IMR-90 (cell line): Measurements from ENCODE around the gene COG8. TPM values are rescaled to one million over a fixed set of nuclear protein-coding genes. Genes with fewer than 3 reads are reported as not detected.

Experiments
- ATAC-seq: fragments of 200-7000 bp; cut with Tn5 transposase; 2 replicates; pipeline ENCODE4 v1.9.1; 2020; ENCODE audit warnings: low read depth, mild to moderate bottlenecking, moderate library complexity
- BruUV-seq: library from RNA; stranded (reverse); fragments of 400-500 nt; replicated peaks from 2 replicates; lab custom pipeline; 2021; lab: Mats Ljungman, UMichigan
- CTCF ChIA-PET: fragments of 300-600 bp; formaldehyde crosslinking; extraction: SDS; loops from one replicate; lab custom pipeline; 2021; ENCODE audit warnings: antibody characterized with exemption; lab: Yijun Ruan, JAX
- POLR2A ChIA-PET: fragments of 300-600 bp; sonication (Branson Sonifier 250); formaldehyde crosslinking; loops from one replicate; lab custom pipeline; 2022; ENCODE audit warnings: antibody characterized with exemption; ENCODE audit not compliant: unreplicated experiment; lab: Charles Lee
- DNase-seq: peaks from one replicate; pipeline ENCODE4 v3.0.0; 2013
- H2AFZ ChIP-seq: replicated peaks from 2 replicates; pipeline ENCODE3; 2013; ENCODE audit warnings: low read length, mild to moderate bottlenecking; ENCODE audit not compliant: poor library complexity
- H2AK5ac ChIP-seq: 2 replicates; pipeline ENCODE4 v1.6.1; 2013; ENCODE audit warnings: low read depth, low read length, inconsistent platforms
- H2AK9ac ChIP-seq: replicated peaks from 2 replicates; pipeline ENCODE3; 2013; ENCODE audit warnings: mild to moderate bottlenecking, low read depth, low read length, moderate library complexity; ENCODE audit not compliant: poor library complexity
- H2BK120ac ChIP-seq: 2 replicates; pipeline ENCODE4 v1.6.1; 2013; ENCODE audit warnings: low read depth, low read length, inconsistent platforms
- H2BK15ac ChIP-seq: 3 replicates; pipeline ENCODE4 v1.6.1; 2013; ENCODE audit warnings: low read depth, low read length, inconsistent platforms
- H2BK20ac ChIP-seq: 2 replicates; pipeline ENCODE4 v1.6.1; 2013; ENCODE audit warnings: low read depth, mild to moderate bottlenecking, inconsistent platforms, low read length, moderate library complexity
- H2BK5ac ChIP-seq: 2 replicates; pipeline ENCODE4 v1.6.1; 2013; ENCODE audit warnings: mild to moderate bottlenecking, low read depth, low read length, inconsistent platforms; ENCODE audit not compliant: poor library complexity, severe bottlenecking
- H3K14ac ChIP-seq: replicated peaks from 2 replicates; pipeline ENCODE4 v1.6.1; 2013; ENCODE audit warnings: low read depth, low read length, inconsistent platforms
- H3K18ac ChIP-seq: 2 replicates; pipeline ENCODE4 v1.6.1; 2013; ENCODE audit warnings: low read depth, low read length, control low read depth
- H3K23ac ChIP-seq: 2 replicates; pipeline ENCODE4 v1.6.1; 2013; ENCODE audit warnings: low read depth, low read length, inconsistent platforms
- H3K27ac ChIP-seq: 2 replicates; pipeline ENCODE4 v1.5.1; 2013; ENCODE audit warnings: mild to moderate bottlenecking, control low read depth, low read length; ENCODE audit not compliant: insufficient read depth
- H3K27me3 ChIP-seq: 2 replicates; pipeline ENCODE4 v1.6.1; 2013; ENCODE audit warnings: low read length; ENCODE audit not compliant: control insufficient read depth, insufficient read depth
- H3K36me3 ChIP-seq: 2 replicates; pipeline ENCODE4 v1.6.1; 2013; ENCODE audit warnings: low read length, mixed read lengths; ENCODE audit not compliant: control insufficient read depth, insufficient read depth
- H3K4ac ChIP-seq: 2 replicates; pipeline ENCODE4 v1.6.1; 2013; ENCODE audit warnings: low read depth, low read length, inconsistent platforms
- H3K4me1 ChIP-seq: 2 replicates; pipeline ENCODE4 v1.6.1; 2013; ENCODE audit warnings: low read length, mixed read lengths; ENCODE audit not compliant: control insufficient read depth, insufficient read depth
- H3K4me2 ChIP-seq: 2 replicates; pipeline ENCODE4 v1.6.1; 2013; ENCODE audit warnings: low read depth, mild to moderate bottlenecking, control low read depth, low read length, moderate library complexity
- H3K4me3 ChIP-seq: 2 replicates; pipeline ENCODE4 v1.5.1; 2013; ENCODE audit warnings: low read depth, mild to moderate bottlenecking, control low read depth, low read length, moderate library complexity; ENCODE audit not compliant: insufficient read depth
- H3K56ac ChIP-seq: 2 replicates; pipeline ENCODE4 v1.6.1; 2013; ENCODE audit warnings: low read length, inconsistent platforms; ENCODE audit not compliant: insufficient read depth; ENCODE audit errors: extremely low read depth
- H3K79me1 ChIP-seq, 2 experiments: 2 replicates each; pipeline ENCODE4 v1.6.1; 2013; ENCODE audit warnings: low read length in 2 of 2, inconsistent platforms in 1 of 2, low read depth in 1 of 2
- H3K9ac ChIP-seq: 2 replicates; pipeline ENCODE4 v1.6.1; 2013; ENCODE audit warnings: low read depth, low read length, control low read depth
- H3K9me1 ChIP-seq: 2 replicates; pipeline ENCODE4 v1.6.1; 2013; ENCODE audit warnings: low read length, inconsistent platforms; ENCODE audit not compliant: insufficient read depth
- H3K9me3 ChIP-seq: 2 replicates; pipeline ENCODE4 v1.6.1; 2013; ENCODE audit warnings: low read length; ENCODE audit not compliant: control insufficient read depth, insufficient read depth
- H4K20me1 ChIP-seq: 2 replicates; pipeline ENCODE4 v1.6.1; 2013; ENCODE audit warnings: low read length, inconsistent platforms; ENCODE audit not compliant: insufficient read depth
- H4K5ac ChIP-seq: 2 replicates; pipeline ENCODE4 v1.6.1; 2013; ENCODE audit warnings: mild to moderate bottlenecking, low read depth, low read length, control low read depth
- H4K8ac ChIP-seq, 2 experiments: 2 replicates each; pipeline ENCODE4 v1.6.1; 2013; ENCODE audit warnings: low read depth in 2 of 2, low read length in 2 of 2, control low read depth in 1 of 2, inconsistent platforms in 1 of 2
- H4K91ac ChIP-seq: 2 replicates; pipeline ENCODE4 v1.6.1; 2013; ENCODE audit warnings: low read depth, low read length, inconsistent platforms; ENCODE audit not compliant: insufficient read depth
- BHLHE40 ChIP-seq: fragments of 150-350 bp; IDR thresholded peaks from 2 replicates; pipeline ENCODE4 v1.6.1; 2016; ENCODE audit warnings: mild to moderate bottlenecking, low read depth, low read length
- CEBPB ChIP-seq: IDR thresholded peaks from 2 replicates; pipeline ENCODE4 v1.6.1; 2012; ENCODE audit warnings: low read depth, low read length, improper control_type of control experiment
- CHD1 ChIP-seq: IDR thresholded peaks from 2 replicates; pipeline ENCODE4 v1.6.1; 2012; ENCODE audit warnings: low read depth, low read length, improper control_type of control experiment
- FOS ChIP-seq: fragments of 150-350 bp; IDR thresholded peaks from 2 replicates; pipeline ENCODE4 v1.6.1; 2016; ENCODE audit warnings: low read depth, low read length
- MAFK ChIP-seq: IDR thresholded peaks from 2 replicates; pipeline ENCODE4 v1.6.1; 2012; ENCODE audit warnings: low read depth, low read length, improper control_type of control experiment
- MAZ ChIP-seq: IDR thresholded peaks from 2 replicates; pipeline ENCODE4 v1.6.1; 2012; ENCODE audit warnings: low read depth, mild to moderate bottlenecking, low read length, improper control_type of control experiment, moderate library complexity, borderline replicate concordance
- MXI1 ChIP-seq: IDR thresholded peaks from 2 replicates; pipeline ENCODE4 v1.6.1; 2012; ENCODE audit warnings: low read depth, mild to moderate bottlenecking, low read length, moderate library complexity, borderline replicate concordance
- NFE2L2 ChIP-seq: fragments of 150-350 bp; IDR thresholded peaks from 2 replicates; pipeline ENCODE4 v1.6.1; 2016; ENCODE audit warnings: low read depth, mild to moderate bottlenecking, low read length
- POLR2A ChIP-seq: IDR thresholded peaks from 2 replicates; pipeline ENCODE4 v1.6.1; 2012; ENCODE audit warnings: mild to moderate bottlenecking, low read depth, low read length
- RCOR1 ChIP-seq: IDR thresholded peaks from 2 replicates; pipeline ENCODE4 v1.6.1; 2012; ENCODE audit warnings: mild to moderate bottlenecking, low read length, improper control_type of control experiment; ENCODE audit not compliant: insufficient replicate concordance
- RFX5 ChIP-seq: IDR thresholded peaks from 2 replicates; pipeline ENCODE4 v1.8.0; 2012; ENCODE audit warnings: low read depth, mild to moderate bottlenecking, low read length, moderate library complexity
- SMC3 ChIP-seq: fragments of 150-350 bp; IDR thresholded peaks from 2 replicates; pipeline ENCODE4 v1.6.1; 2016; ENCODE audit warnings: low read depth, mild to moderate bottlenecking, antibody characterized with exemption, low read length, moderate library complexity
- WGBS, 2 experiments: methylation state at CpG; one replicate each; pipeline versions ENCODE4 v1.1.5 to v1.1.7; 2013; ENCODE audit warnings: missing lambda C conversion rate in 2 of 2; ENCODE audit not compliant: insufficient read length in 1 of 2; ENCODE audit errors: extremely low coverage in 2 of 2; 5-methylcytosine and 5-hydroxymethylcytosine counted together
- dilution Hi-C: fragments of 300-500 bp; cut with HindIII; formaldehyde crosslinking; loops from one replicate; pipeline ENCODE4 v1.14.3; 2018; ENCODE audit warnings: low sequenced_read_pairs; ENCODE audit not compliant: unreplicated experiment
- in situ Hi-C: fragments of 300-500 bp; cut with MboI; formaldehyde crosslinking; loops from 3 replicates; pipeline ENCODE4 v1.14.3; 2019; ENCODE audit warnings: low sequenced_read_pairs, inconsistent platforms, mixed read lengths
- intact Hi-C: fragments of 100-400 bp; cut with micrococcal nuclease; formaldehyde crosslinking; loops from 2 replicates; pipeline ENCODE4 v1.10.0; 2022
- polyA plus RNA-seq, 3 experiments: library from polyadenylated mRNA; depleted of rRNA; stranded (reverse); fragments of >200 nt; gene quantifications; 2 replicates each; pipeline ENCODE4 v1.2.3, GENCODE V29; 2012; ENCODE audit warnings: low replicate concordance in 1 of 3
- total RNA-seq: library from RNA; depleted of rRNA; stranded (reverse); fragments of >200 nt; gene quantifications from 2 replicates; pipeline ENCODE4 v1.2.3, GENCODE V29; 2012
- TF ChIP-seq, protein P1 (sequence below): fragments of 150-350 bp; IDR thresholded peaks from 2 replicates; pipeline ENCODE4 v1.6.1; 2016; ENCODE audit warnings: low read depth, mild to moderate bottlenecking, low read length, moderate library complexity, borderline replicate concordance
- TF ChIP-seq, protein P2 (sequence below): conservative IDR thresholded peaks from 2 replicates; pipeline ENCODE4 v1.5.1; 2012; ENCODE audit warnings: mild to moderate bottlenecking, low read depth, low read length, improper control_type of control experiment

The COG8 gene
- total and polyA plus RNA-seq, 2 of the 4 experiments (the other 2 are of a cell fraction) = 23.4 to 26.2 TPM

DNA sequence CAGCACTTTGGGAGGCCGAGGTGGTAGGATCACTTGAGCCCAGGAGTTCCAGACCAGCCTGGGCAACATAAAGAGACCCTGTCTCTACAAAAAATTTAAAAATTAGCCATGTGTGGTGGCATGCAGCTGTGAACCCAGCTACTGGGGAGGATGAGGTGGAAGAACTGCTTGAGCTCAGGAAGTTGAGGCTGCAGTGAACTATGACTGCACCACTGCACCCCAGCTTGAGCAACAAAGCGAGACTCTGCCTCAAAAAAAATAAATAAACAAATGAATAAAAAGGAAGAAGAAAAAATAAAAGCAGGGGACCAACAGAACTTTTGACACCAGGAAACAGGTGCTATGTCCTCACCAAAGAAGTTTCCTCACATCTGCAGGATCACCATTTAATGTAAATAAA lies 32.2 kb upstream of the COG8 start:
- Histone ChIP-seq H3K4me2 (no peak overlapping the region), H3K23ac (no peak overlapping the region), H4K8ac (no peak overlapping the region), H3K56ac (no peak overlapping the region), H3K9me1 (peaks cover 9% of the 10 kb centered on the region; the same call in 1 of the 2 replicates), H2AK9ac (no peak overlapping the region), H3K4ac (no peak overlapping the region), H3K4me1 (no peaks in the 10 kb centered on the region), H2BK20ac (no peak overlapping the region), H4K5ac (no peak overlapping the region), H3K4me3 (no peak overlapping the region), H2BK15ac (no peak overlapping the region), H3K36me3 (peaks cover 37% of the 10 kb centered on the region), H3K27ac (no peak overlapping the region), H3K18ac (no peak overlapping the region), H2BK120ac (no peak overlapping the region), H2AK5ac (no peak overlapping the region), H3K27me3 (no peaks in the 10 kb centered on the region), H2AFZ (no peak overlapping the region), H2BK5ac (no peak overlapping the region), H3K9me3 (no peaks in the 10 kb centered on the region), H3K9ac (no peak overlapping the region), H4K20me1 (0 out of 2 replicates have a peak, but pooled peaks cover 5% of the 10 kb centered on the region), H4K91ac (no peak overlapping the region), H3K79me1 (peaks cover 34 to 47% of the 10 kb centered on the region in 2 experiments), H3K14ac (no peak overlapping the region)
- no TSS peak for BruUV-seq
- DNase-seq (no peak), ATAC-seq (no peak)
- dilution Hi-C loops (no loop called here), in situ Hi-C loops (no loop called here), intact Hi-C loops (no loop called here)
- WGBS, 2 experiments = no CpG with 5 or more reads among the region's 2 CpGs
- TF ChIP-seq BHLHE40 (no peak), MAFK (no peak), FOS (no peak), CHD1 (no peak), CEBPB (no peak), NFE2L2 (no peak), SMC3 (no peak), MXI1 (no peak), MAZ (no peak), RCOR1 (no peak), RFX5 (no peak), POLR2A (no peak)
- TF ChIP-seq, protein P1, sequence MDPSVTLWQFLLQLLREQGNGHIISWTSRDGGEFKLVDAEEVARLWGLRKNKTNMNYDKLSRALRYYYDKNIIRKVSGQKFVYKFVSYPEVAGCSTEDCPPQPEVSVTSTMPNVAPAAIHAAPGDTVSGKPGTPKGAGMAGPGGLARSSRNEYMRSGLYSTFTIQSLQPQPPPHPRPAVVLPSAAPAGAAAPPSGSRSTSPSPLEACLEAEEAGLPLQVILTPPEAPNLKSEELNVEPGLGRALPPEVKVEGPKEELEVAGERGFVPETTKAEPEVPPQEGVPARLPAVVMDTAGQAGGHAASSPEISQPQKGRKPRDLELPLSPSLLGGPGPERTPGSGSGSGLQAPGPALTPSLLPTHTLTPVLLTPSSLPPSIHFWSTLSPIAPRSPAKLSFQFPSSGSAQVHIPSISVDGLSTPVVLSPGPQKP = no peak
- TF ChIP-seq, protein P2, sequence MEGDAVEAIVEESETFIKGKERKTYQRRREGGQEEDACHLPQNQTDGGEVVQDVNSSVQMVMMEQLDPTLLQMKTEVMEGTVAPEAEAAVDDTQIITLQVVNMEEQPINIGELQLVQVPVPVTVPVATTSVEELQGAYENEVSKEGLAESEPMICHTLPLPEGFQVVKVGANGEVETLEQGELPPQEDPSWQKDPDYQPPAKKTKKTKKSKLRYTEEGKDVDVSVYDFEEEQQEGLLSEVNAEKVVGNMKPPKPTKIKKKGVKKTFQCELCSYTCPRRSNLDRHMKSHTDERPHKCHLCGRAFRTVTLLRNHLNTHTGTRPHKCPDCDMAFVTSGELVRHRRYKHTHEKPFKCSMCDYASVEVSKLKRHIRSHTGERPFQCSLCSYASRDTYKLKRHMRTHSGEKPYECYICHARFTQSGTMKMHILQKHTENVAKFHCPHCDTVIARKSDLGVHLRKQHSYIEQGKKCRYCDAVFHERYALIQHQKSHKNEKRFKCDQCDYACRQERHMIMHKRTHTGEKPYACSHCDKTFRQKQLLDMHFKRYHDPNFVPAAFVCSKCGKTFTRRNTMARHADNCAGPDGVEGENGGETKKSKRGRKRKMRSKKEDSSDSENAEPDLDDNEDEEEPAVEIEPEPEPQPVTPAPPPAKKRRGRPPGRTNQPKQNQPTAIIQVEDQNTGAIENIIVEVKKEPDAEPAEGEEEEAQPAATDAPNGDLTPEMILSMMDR = no peak
- ChIA-PET CTCF (no interaction called here), POLR2A (no interaction called here)
